ENCODE results near the gene FUBP3. TPM values are rescaled to one million over a fixed set of nuclear protein-coding genes. Genes with fewer than 3 reads are reported as not detected.

Gene FUBP3
- total RNA-seq, 4 donors from 2014 or later = 47.6 to 62.0 (median 52.4) TPM

- H3K36me3 ChIP-seq = peaks cover 0 to 100% of the 10 kb centered on the region in 2 donors
- TF ChIP-seq CTCF (IDR thresholded peaks at IDR 0.05) (no peak), POLR2AphosphoS5 (IDR thresholded peaks at IDR 0.05) (no peak), POLR2A (IDR thresholded peaks at IDR 0.05) (no peak), EP300 (IDR thresholded peaks at IDR 0.05) (no peak)
- no peak overlapping the region for H3K27ac ChIP-seq
- WGBS, 2 donors (ENCODE audit: low coverage in 1 of 2) = no CpG with 5 or more reads among the region's 27 CpGs
- ATAC-seq = no peak
- H3K4me1 ChIP-seq = no peaks in the 10 kb centered on the region
- H3K4me3 ChIP-seq = no peak overlapping the region
- no peaks in the 10 kb centered on the region for H3K27me3 ChIP-seq
- H3K9me3 ChIP-seq = no peaks in the 10 kb centered on the region
Measured at GRCh38 chr9:130630506-130631330, 51.3 kb downstream of the FUBP3 start.

GRCh38 chr9:130631331-130632080 is 52.1 kb downstream of the FUBP3 start:
- Histone ChIP-seq H3K9me3 (no peaks in the 10 kb centered on the region), H3K4me1 (no peaks in the 10 kb centered on the region), H3K27ac (no peak overlapping the region), H3K27me3 (no peaks in the 10 kb centered on the region), H3K36me3 (peaks cover 0 to 100% of the 10 kb centered on the region in 2 donors), H3K4me3 (no peak overlapping the region)
- TF ChIP-seq POLR2A (IDR thresholded peaks at IDR 0.05) (no peak), EP300 (IDR thresholded peaks at IDR 0.05) (no peak), POLR2AphosphoS5 (IDR thresholded peaks at IDR 0.05) (no peak), CTCF (IDR thresholded peaks at IDR 0.05) (no peak)
- WGBS, 2 donors (ENCODE audit: low coverage in 1 of 2) = 93% methylated on average over 8 to 10 of the region's 22 CpGs
- ATAC-seq = no peak

- no peaks in the 10 kb centered on the region for H3K4me1 ChIP-seq
- TF ChIP-seq POLR2AphosphoS5 (IDR thresholded peaks at IDR 0.05) = no peak
- TF ChIP-seq EP300 (IDR thresholded peaks at IDR 0.05) = no peak
- no peak for TF ChIP-seq CTCF (IDR thresholded peaks at IDR 0.05)
- TF ChIP-seq POLR2A (IDR thresholded peaks at IDR 0.05) = no peak
- no peak overlapping the region for H3K4me3 ChIP-seq
- H3K36me3 ChIP-seq = peaks cover 0 to 100% of the 10 kb centered on the region in 2 donors
- no peaks in the 10 kb centered on the region for H3K9me3 ChIP-seq
- WGBS, 2 donors (ENCODE audit: low coverage in 1 of 2) = 83% methylated on average over 4 of the region's 13 CpGs; no CpG with 5 or more reads in 1 of the 2 donors
- no peak overlapping the region for H3K27ac ChIP-seq
- ATAC-seq = no peak
- no peaks in the 10 kb centered on the region for H3K27me3 ChIP-seq
Measured at GRCh38 chr9:130632081-130632710, 52.8 kb downstream of the FUBP3 start.

- no peaks in the 10 kb centered on the region for H3K4me1 ChIP-seq
- H3K27ac ChIP-seq = no peak overlapping the region
- WGBS, 2 donors (ENCODE audit: low coverage in 1 of 2) = 80 to 93% methylated on average over 1 to 3 of the region's 7 CpGs
- no peaks in the 10 kb centered on the region for H3K9me3 ChIP-seq
- H3K27me3 ChIP-seq = no peaks in the 10 kb centered on the region
- no peak overlapping the region for H3K4me3 ChIP-seq
- ATAC-seq = no peak
- TF ChIP-seq EP300 (IDR thresholded peaks at IDR 0.05) (no peak), CTCF (IDR thresholded peaks at IDR 0.05) (no peak), POLR2AphosphoS5 (IDR thresholded peaks at IDR 0.05) (no peak), POLR2A (IDR thresholded peaks at IDR 0.05) (no peak)
- H3K36me3 ChIP-seq = peaks cover 0 to 97% of the 10 kb centered on the region in 2 donors
Measured at GRCh38 chr9:130632841-130633240, 53.5 kb downstream of the FUBP3 start.

Measured in gastroesophageal sphincter (tissue), 4 donors.